GM19452 (cell line): ENCODE results near the gene DCC.

Source experiments
- ATAC-seq: cut with Tn5 transposase; IDR thresholded peaks from one replicate; pipeline ENCODE4 v1.9.1; 2021; ENCODE audit not compliant: unreplicated experiment

DCC gene

GRCh38 chr18:52577795-52578194 is 237.8 kb downstream of the DCC start:
- ATAC-seq: no peak

- no peak for ATAC-seq
These were observed 242.1 kb downstream of the DCC start for GRCh38 chr18:52582061-52582460.

GRCh38 chr18:52582516-52582915 is 242.5 kb downstream of the DCC start:
- no peak for ATAC-seq

GRCh38 chr18:52588931-52589330 is 248.9 kb downstream of the DCC start:
- ATAC-seq: no peak

- ATAC-seq: no peak
These were observed 256.9 kb downstream of the DCC start for GRCh38 chr18:52596748-52597435.

GRCh38 chr18:52598921-52599320 is 258.9 kb downstream of the DCC start:
- ATAC-seq: no peak

GRCh38 chr18:52602820-52603219 is 262.8 kb downstream of the DCC start:
- ATAC-seq: no peak

GRCh38 chr18:52605345-52605744 is 265.3 kb downstream of the DCC start:
- no peak for ATAC-seq

GRCh38 chr18:52607985-52608384 is 268.0 kb downstream of the DCC start:
- no peak for ATAC-seq

GRCh38 chr18:52610451-52611115 is 270.6 kb downstream of the DCC start:
- no peak for ATAC-seq

GRCh38 chr18:52612406-52612805 is 272.4 kb downstream of the DCC start:
- ATAC-seq: no peak

- ATAC-seq: no peak
These were observed 275.3 kb downstream of the DCC start for GRCh38 chr18:52615321-52615720.

- no peak for ATAC-seq
These were observed 275.9 kb downstream of the DCC start for GRCh38 chr18:52615943-52616342.

GRCh38 chr18:52617931-52618330 is 277.9 kb downstream of the DCC start:
- no peak for ATAC-seq

- no peak for ATAC-seq
These were observed 281.0 kb downstream of the DCC start for GRCh38 chr18:52620926-52621439.

- no peak for ATAC-seq
These were observed 284.7 kb downstream of the DCC start for GRCh38 chr18:52624702-52625101.

GRCh38 chr18:52636536-52636935 is 296.5 kb downstream of the DCC start:
- no peak for ATAC-seq

- ATAC-seq: no peak
These were observed 308.2 kb downstream of the DCC start for GRCh38 chr18:52648201-52648600.

GRCh38 chr18:52652391-52652790 is 312.4 kb downstream of the DCC start:
- ATAC-seq: no peak

- no peak for ATAC-seq
These were observed 317.2 kb downstream of the DCC start for GRCh38 chr18:52657043-52657805.

GRCh38 chr18:52667463-52668065 is 327.6 kb downstream of the DCC start:
- ATAC-seq: no peak
